Stimulated activated naive CD8-positive, alpha-beta T cell treated with anti-CD3 and anti-CD28 coated beads, Interleukin-15, Interleukin-2, amounts not matched to agents 100 U/mL and 50 U/mL, for 24 hours (primary cell): ENCODE measurements around the gene RDH8.
A peak's percentile ranks its signal among the peaks of the same experiment; 100 is the strongest.

Experiments used
- ATAC-seq: fragments of 150-1000 bp; cut with Tn5 transposase; one replicate; pipeline ENCODE4 v1.10.0; 2021
- DNase-seq: peaks from one replicate; pipeline ENCODE4 v3.0.0; 2021

The RDH8 gene, protein sequence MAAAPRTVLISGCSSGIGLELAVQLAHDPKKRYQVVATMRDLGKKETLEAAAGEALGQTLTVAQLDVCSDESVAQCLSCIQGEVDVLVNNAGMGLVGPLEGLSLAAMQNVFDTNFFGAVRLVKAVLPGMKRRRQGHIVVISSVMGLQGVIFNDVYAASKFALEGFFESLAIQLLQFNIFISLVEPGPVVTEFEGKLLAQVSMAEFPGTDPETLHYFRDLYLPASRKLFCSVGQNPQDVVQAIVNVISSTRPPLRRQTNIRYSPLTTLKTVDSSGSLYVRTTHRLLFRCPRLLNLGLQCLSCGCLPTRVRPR

DNA sequence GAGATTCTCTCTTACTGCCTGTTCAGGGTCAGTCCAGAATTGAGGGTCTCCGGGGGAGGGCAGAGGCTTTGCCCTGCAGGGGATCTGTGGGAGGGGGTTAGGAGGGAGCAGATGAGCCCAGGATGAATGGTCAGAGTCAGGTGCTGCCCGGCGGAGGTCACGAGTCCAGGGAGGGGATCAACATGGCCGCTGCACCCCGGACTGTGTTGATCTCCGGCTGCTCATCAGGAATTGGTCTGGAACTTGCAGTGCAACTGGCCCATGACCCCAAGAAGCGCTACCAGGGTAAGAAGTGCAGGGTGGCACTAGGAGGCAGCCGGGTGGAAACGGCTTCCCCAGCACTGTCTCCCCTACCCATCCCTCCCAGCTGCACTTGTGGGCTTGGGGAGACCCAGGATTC is at the start of gene RDH8:
Gene RDH8 (plus strand): TSS at position 168 of the 400 bp plus-strand sequence. CDS start 15 bp downstream, at position 183.
- DNase-seq = no peak
- no peak for ATAC-seq

DNA sequence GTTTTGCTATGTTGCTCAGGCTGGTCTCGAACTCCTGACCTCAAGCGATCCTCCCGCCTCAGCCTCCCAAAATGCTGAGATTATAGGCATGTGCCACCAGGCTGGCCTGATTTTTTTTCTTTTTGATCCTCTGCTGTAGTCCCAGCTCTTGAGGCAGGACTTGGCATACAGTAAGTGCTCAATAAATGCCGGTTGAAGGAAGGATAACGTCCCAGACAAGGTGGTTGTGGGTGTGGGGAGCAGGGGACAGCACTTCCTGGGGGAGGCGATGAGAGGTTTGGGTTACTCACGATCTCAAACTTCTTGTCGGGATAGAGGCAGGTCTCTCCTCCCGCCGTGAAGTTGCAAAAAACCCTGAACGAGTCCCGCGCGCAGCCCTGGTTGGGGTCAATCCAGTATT is 47.3 kb upstream of the RDH8 start:
- no peak for DNase-seq
- ATAC-seq = no peak

DNA sequence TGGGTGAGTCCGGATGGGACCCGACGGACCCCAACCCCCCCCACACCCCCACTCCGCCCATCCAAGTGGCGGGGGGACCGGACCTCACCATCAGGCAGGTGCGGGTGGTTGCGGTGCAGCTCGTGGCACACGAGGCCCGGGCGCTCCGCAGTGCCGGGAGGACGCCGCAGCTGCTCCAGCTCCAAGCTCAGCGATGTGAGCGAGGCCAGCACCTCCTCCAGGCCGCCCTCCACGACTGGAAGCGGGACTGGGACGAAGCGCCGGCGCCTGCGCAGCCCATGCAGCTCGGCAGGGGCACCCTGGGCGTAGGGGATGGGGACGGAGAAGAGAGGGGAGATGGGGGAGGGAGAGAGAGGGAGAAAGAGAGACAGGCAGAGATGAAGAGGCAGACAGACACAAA is 46.8 kb upstream of the RDH8 start:
- no peak for ATAC-seq
- DNase-seq = no peak

DNA sequence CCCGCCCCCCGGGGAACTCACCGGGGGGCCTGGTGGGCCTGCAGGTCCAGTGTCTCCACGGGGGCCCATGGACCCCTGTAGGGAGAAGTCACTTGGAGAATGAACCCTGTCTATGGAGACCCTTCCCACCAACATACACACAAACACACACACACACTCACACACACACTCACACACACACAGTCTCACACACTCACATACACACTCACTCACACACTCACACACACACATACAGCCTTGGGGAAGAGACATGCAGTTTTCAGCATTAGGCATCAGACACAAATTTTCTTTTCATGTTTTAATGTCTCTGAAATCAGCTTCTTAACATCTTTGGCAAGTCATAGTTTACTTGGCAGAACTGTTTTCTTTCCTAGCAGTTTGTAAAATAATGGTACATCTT is 46.0 kb upstream of the RDH8 start:
- ATAC-seq (no peak), DNase-seq (no peak)

DNA sequence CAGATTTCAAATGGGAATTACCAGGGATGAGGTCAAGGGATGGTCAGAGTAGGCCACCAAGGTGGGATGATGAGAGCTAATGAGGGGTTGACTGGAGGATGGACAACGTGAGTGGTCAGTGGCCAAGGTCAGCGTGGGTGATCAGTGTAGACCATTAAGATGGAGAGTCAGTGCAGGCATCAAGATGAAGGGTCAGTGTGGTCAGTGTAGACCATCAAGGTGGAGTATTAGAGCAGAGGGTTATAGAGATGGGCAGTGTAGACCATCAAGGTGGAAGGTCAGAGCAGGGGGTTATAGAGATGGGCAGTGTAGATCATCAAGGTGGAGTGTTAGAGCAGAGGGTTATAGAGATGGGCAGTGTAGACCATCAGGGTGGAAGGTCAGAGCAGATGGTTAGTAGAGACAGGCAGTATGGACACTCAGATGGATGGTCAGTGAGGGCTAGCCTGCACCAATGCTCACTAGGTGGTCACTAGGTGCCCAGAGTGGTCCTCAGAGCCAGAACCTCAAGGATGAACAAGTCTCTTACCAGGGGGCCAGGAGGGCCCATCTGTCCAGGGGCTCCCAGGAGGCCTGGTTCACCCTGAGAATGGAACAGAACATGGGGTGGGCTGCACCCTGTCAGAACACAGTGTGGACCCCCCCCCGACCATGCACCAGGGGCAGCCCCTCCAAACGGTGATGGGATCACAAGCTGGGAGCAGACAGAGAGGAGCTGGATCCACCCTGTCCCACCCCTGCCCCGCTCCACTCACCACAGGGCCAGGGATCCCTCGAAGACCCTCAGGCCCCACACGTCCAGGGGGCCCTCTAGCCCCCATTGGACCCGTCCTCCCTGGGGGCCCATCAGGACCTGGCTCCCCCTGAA is 44.2 kb upstream of the RDH8 start:
- DNase-seq (no peak), ATAC-seq (no peak)

DNA sequence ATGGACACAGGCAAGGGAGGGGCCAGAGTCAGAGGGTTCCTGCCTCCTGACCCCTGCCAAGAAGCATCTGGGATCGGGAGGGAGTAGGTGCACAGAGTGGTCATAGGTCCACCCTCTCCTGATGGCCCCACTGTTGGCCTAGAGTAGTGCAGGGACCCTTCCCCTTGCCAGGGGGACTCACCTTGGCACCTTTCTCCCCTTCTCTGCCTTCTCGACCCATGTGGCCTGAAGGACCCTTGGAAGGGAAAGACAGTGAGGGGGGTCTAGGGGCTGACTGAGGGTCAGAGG is 43.7 kb upstream of the RDH8 start:
- ATAC-seq = no peak
- DNase-seq = no peak

DNA sequence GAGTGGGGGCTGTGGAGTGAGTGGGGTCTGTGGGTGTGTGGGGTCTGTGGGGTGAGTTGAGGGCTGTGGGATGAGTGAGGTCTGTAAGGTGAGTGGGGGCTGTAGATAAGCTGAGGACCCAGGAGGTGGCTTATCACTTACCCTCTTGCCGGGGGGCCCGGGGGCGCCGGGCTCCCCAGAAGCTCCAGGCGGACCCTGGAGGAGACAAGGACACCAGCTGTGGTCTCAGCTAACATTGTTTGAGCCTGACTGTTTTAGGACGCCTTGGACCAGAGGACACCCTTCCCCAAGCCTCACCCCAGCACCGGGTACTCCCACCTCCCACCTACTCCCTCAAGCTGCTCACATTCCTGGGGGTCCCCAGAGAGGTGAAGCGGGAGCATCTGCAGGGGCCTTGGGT is 42.8 kb upstream of the RDH8 start:
- ATAC-seq = no peak
- no peak for DNase-seq

DNA sequence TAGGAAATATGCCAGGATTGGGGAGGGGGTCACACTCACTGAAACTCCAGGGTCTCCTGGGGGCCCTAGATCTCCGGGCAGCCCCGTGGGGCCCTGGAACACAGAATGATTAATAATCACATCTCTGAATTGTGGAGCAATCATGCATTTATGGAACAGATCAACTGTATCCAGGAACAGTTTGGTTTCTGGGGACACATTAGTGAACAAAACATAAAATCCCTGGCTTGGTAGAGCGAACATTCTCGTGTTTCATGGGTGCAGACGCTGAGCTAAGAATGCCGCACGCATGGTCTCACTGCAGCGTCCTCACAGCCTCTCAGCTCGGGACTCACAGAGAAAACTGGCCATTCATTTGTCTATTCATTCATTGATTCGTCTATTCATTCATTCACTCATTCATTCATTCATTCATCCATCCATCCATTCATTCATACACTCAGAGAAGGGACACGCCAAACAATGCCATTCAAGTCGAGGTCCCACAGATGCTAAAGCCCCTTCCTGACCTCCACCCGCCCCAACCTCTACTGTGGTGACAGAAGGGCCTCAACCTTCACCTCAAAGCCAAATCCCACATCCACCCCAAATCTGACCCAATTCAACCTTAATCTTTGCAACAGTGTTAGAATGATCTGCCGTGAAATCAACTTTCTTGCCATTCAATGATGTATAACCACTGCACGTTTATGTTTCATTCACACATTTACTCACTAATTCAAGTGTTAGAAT is 42.0 kb upstream of the RDH8 start:
- ATAC-seq (no peak), DNase-seq (no peak)

DNA sequence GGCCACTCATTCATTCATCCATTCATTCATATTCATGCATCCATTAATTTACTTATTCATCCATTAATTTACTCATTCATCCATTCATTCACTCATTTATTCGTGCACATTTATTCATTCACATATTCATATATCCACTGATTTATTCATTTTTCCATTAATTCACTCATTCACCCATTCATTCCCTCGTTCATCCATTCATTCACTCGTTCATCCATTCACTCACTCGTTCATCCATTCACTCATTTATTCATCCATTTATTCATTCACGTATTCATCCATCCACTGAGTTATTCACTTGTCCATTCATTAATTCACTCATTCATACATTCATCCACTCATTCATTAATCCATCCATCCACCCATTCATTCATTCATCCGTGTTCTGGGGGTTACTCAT is 41.2 kb upstream of the RDH8 start:
- ATAC-seq (no peak), DNase-seq (no peak)

DNA sequence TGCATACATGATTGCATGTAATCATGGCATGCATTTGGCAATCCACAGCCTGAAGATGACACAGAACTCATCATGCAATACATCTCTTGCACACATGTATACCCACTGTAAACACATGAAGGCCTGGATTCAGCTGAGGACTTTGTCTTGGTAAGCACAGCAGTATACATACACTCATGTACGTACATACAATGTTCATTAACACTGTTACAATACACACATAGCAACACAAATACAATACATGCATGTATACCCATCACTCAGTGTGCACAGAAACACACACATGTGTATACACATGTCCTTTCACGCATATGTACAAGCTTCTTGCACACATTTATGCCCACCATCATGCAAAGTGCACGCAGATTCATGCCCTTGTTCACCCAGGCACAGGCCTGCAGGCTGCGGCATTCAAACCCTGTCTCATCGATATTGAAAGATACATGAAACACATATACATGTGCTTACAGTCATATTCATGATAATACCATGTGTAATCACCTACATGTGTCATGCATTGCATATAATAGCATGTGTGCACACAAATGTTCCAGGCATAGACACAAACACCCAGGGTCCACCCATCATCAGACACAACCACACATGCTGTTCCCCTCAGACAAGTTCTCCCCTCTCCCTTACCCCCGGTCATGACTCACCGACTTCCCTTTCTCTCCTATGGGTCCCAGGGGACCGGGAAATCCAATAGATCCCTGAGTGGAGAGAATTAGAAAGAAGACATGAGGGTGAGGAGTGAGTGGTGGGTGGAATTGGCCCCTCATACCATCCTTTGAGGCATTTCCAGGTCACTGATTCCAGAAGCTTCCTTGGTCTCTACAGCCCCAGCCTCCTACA is 31.6 kb upstream of the RDH8 start:
- ATAC-seq (no peak), DNase-seq (no peak)

DNA sequence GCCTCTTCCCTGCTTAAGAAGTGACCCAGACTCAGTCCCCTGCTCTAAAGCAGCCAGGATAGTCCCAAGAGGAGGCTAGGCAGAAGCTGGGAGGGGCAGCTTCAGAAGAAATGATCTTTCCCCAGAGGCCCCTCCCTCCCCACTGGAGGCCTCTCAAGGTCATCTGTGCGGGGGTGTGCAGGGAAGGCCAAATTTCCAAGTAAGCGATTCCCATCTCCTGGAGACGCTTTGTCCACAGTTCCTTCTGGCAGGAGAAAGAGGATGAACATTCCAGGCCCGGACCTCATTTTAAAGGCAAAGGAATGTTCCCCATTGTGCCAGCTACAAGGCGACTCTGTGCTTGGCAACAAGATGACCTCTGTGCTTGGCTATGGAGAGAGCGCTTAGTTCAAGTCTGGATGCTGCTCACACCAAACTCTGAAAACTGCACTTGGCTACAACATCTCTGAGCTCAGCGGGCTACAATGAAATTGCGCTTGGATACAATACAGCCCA is 26.4 kb upstream of the RDH8 start:
- DNase-seq (no peak), ATAC-seq (no peak)

DNA sequence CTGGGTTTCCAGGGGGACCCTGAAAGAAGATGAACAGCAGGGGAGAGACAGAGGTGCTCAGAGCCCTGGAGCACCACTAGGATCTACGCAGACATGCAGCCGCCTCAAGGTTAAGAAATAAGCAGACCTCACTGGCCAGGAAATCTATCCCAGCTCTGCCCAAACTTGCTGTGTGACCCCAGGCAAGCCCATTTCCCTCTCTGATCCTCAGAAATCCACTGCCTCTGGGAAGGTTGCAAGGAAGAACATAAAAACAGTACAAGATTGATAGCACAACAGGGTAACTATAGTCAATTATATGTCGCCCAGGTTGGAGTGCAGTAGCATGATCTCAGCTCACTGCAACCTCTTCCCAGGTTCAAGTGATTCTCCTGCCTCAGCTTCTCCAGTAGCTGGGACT is 23.8 kb upstream of the RDH8 start:
- no peak for ATAC-seq
- no peak for DNase-seq

DNA sequence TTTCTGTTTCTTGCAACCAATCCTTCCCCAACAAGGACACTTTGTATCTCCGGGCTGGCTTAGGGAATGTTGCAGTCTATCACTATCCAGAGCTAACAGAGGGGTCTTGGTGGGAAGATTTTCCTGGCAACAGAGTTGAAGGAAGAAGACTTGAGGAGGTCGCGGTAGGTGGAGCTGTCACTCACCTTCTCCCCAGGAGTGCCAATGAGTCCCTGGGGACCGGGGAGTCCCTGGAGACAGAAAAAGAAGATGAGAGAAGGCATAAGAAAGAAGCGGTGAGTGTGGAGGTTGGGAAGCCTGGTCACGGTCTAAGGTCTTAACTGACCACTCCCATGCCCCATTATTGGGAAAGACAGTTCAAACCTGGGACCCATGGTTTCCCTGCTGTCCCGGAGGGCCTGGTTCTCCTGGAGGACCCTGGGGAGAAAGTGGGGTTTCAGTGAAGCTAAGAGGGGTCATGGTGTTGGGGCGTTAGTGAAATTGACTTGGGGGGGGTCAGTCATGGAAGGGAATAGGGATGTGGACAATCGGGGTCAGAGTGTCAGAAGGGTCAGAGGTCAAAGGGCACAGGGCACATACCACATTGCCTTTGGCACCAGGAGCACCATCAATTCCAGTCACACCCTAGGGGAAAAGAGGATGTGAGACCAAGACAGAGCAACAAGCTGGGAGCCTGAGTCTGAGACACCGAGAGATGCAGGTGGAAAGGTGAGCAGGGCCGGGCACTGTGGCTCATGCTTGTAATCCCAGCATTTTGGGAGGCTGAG is 21.7 kb upstream of the RDH8 start:
- DNase-seq = no peak
- ATAC-seq = no peak

DNA sequence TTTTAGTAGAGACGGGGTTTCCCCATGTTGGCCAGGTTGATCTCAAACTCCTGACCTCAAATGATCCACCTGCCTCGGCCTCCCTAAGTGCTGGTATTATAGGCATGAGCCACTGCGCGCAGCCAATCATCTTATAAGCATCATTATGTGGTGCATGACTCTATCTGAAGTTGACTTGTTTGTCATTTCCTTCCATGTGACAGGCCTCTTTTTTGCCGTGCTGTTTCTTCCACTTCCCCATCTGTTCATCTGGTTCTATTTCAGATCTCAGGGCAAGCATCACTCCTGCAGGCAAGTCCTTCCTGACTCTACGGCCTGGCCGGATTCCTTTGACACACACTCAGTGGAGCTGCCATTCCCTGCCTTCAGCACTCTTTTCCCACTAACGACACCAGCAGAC is 18.2 kb upstream of the RDH8 start:
- ATAC-seq = no peak

DNA sequence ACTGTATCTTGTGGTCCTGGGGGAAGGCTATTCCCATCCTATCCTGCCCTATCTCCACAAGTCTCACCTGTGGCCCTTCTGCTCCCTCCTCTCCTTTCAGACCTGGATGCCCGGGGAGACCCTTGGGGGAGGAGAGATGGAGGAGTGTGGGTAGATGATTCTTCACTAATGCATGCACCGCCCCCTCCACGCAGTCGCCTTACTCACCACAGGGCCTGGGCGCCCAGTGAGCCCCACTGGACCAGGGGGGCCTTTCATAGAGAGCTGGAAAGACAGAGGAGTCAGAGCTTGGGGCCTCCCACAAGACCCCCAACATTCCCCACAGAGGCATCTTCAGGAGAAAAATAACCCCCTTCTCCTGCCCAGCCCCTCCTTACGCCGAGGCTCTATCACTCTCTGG is 17.3 kb upstream of the RDH8 start:
- ATAC-seq = no peak
- no peak for DNase-seq

More for the DNA sequence above, 18.2 kb upstream of the RDH8 start:
- DNase-seq = no peak

DNA sequence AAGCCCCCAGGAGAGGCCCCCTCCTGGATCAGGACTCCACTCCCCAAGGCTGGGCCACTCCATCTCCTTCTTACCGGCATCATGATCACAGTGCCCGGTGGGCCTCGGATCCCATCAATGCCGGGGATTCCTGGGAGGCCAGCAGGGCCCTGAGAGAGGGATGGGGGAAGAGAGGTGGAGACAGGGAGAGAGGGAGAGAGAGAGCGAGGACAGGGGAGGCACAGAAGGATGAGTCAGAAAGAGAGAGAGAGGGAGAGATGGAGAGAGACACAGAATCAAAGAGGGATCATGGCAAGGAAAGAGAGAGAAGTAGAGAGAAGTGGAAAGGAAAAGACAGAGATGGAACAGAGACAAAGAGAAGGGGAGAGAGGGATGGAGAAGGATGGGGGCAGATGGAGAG is 16.7 kb upstream of the RDH8 start:
- DNase-seq = no peak
- no peak for ATAC-seq

DNA sequence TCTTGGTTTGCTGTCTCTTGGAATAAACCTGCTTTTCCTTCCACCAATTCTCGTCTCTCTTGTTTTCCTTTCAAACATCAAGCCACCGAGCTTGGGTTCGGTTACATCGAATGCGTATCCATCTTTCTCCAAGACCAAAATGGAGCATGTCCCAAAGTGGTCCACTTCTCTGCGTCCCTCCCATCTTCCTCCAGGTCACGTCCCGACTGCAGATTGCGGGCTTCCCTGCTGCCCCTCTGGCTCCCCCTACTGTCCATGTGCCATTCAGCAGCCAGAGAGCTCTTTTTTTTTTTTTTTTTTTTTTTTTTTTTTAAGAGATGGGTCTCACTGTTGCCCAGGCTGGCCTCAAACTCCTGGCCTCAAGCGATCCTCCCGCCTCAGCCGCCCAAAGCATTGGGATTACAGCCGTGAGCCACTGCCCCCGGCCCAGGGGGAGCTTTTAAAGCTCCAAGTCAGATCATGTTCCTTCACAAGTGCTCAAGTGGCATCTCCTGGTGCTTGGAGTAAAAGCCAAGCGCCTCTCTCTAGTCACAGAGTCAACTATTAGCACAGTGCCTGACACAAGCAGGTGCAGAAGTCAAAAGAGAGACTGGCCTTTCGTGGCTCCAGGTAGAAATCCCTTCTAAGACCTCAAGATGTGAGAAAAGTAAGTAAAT is 13.0 kb upstream of the RDH8 start:
- ATAC-seq = no peak
- DNase-seq = peak; percentile 79

DNA sequence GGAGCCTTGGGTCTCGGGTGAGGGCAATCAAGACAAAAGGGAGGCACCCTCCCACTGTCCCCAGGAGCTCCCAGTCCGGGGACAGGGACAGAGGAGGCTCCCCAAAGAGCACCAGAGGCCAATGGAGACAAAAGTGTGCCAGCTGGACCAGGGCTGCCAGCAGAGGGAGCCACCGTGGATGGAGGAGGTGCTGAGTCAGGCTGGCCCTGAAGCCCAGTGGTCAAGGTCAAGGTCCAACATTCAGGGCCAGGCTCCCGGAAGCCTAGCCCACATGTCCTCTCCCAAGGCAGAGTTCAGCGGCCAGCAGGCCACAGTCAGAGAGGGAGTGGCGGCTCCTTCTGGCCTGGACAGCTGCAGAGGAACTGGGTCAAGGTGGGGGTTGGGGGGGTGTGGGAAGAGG is 11.4 kb upstream of the RDH8 start:
- ATAC-seq = no peak
- peak; percentile 49 for DNase-seq

DNA sequence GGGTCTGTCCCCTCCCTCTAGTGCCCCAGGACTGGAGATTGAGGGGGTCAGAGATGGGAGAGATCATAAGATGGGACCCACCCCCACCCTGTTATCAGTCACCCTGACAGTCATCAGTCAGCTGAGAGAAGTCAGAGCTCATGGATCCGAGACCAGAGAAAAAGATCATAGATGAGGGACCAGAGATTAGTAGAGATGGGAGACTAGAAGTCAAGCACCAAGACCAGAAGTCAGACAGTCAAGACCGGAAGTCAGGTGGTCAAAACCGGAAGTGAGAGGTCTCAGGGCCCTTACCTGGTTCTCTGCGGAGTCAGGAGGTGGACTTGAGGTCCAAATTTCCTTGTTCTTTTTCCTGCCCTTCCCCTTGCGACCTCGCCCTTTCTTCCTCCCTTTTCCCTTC is 10.0 kb upstream of the RDH8 start:
- no peak for ATAC-seq
- DNase-seq = no peak

DNA sequence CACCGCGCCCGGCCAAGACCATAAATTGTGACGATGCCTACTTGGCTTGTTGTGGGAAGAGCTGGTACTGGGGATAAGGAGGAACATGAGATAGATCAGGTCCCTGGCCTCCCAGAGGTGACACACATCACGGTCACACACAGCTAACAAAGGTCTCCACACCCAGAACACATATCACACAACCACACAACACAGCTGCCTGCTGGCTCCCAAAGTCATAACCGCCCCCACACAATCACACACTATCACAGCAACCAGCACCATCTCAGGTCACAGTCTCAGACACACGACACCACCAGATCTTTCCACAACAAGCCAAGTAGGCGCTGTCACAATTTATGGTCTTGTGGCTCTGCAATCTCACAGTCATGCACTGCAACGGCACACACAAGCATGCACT is 8.7 kb upstream of the RDH8 start:
- ATAC-seq (peak; percentile 25), DNase-seq (no peak)
